LNCaP clone FGC (cell line): Measurements from ENCODE around the gene IRF9.

ENCODE experiments used
- DNase-seq: peaks from one replicate; pipeline ENCODE4 v3.0.0-alpha.2; 2011; ENCODE audit warnings: low read depth
- H3K4me3 ChIP-seq: 2 replicates; pipeline ENCODE4 v1.5.1; 2011; ENCODE audit warnings: mild to moderate bottlenecking, low read depth, low read length, control low read depth
- TF ChIP-seq, protein P1 (sequence below): IDR thresholded peaks from 2 replicates; pipeline ENCODE4 v1.5.1; 2012; ENCODE audit warnings: mild to moderate bottlenecking; ENCODE audit not compliant: control insufficient read depth, insufficient read depth; ENCODE audit errors: extremely low read depth

Gene IRF9

DNA sequence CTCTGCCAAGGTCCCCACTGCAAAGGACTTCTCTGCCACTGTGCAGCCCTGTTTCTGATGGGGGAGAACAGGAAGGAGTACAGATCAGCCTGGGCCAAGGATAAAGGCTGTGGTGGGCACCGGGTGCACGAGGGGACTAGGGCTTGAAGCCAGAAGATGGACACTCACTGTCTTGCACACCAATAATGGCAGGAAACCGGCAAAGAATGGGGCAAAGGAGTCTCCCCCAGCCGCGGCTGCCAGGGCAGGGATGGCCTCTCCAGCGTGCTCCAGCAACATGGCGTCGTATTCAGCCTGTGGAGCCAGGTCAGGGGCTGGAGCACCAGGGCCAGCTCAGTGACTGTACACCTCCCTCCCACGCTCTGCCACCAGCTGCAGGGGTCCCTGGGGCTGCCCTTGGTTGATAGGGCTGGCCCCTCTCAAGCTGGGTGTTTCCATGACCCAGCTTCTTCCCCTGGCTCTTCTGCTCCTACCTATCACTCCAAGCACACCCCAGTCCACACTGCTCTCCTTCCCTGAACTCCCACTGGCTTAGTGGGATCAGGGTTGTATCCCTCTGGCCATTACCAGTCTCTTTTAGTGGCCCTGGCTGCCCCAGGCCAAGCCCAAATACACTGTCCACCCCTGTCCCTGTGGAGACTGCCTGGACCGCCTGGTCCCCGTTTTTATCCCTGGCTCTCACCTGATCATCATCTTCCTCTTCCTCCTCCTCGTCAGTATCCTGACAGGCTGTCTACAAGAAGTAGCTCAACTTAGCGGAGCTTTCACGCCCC, 21.2 kb downstream of the IRF9 start:
- no peak overlapping the region for H3K4me3 ChIP-seq
- TF ChIP-seq, protein P1, sequence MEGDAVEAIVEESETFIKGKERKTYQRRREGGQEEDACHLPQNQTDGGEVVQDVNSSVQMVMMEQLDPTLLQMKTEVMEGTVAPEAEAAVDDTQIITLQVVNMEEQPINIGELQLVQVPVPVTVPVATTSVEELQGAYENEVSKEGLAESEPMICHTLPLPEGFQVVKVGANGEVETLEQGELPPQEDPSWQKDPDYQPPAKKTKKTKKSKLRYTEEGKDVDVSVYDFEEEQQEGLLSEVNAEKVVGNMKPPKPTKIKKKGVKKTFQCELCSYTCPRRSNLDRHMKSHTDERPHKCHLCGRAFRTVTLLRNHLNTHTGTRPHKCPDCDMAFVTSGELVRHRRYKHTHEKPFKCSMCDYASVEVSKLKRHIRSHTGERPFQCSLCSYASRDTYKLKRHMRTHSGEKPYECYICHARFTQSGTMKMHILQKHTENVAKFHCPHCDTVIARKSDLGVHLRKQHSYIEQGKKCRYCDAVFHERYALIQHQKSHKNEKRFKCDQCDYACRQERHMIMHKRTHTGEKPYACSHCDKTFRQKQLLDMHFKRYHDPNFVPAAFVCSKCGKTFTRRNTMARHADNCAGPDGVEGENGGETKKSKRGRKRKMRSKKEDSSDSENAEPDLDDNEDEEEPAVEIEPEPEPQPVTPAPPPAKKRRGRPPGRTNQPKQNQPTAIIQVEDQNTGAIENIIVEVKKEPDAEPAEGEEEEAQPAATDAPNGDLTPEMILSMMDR, result no peak
- DNase-seq, result no peak

DNA sequence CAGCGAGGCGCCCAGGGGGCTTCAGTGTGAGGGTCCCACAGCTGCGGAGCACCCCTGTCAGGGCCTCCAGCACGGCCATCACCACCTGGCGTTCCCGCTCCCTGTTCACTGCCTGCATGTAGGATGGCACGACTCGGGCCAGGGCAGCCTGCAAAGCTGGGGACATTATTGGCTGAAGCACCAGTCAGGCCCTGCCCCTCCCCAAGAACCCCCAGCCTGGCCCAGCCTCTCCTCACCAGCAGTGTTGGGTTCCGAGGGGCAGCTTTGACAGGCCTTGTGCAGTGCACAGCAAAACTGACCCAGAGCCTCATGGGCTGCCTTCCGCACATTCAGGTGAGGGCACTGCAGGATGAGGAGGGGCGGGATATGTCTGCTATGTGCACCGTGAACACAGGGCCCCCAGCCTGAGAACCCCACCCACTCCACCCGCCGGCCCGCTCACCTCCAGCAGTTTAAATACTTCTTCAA, 22.0 kb downstream of the IRF9 start:
- no peak overlapping the region for H3K4me3 ChIP-seq
- DNase-seq, result no peak
- TF ChIP-seq, protein P1, result no peak

DNA sequence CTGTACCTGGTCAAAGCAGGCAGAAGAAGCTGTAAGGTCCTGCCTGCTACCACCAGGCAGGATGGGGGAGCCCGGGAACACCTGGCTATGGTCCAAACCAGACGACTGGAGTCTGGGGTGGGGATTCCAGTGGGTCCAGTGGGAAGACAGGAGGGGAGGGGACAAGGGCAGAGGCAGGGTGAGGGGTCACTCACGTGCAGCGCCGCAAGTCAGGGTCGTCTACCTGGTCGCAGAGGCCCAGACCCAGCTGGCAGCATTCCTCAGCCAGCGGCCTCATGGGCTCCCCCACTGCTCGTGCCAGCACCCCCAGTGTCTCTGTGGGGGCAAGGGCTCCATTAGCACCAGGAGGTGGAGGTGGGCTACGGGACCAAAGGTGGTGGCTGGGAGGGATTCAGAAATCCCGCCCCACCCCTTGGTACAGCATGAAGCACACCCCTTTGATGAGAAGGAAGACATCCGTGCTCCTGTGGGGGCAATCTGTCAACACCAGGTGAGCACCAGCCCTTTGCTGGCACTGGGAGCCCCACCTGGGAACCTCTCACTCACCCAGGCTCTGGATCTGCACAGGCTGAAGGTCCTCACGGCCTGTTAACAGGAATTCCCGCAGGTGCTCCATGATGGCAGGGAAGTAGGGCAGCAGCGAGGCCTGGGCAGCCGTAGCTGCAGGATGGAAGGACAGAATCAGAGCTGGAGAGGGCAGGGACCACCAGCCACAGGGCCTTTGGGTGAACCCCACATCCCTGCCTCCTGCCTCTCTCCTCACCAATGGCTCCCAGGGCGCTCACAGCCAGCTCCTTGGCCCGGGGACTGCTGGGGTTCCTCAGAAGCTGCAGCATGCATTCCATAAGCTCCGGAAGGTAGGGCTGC, 23.3 kb downstream of the IRF9 start:
- DNase-seq, result no peak
- TF ChIP-seq, protein P1, result no peak
- H3K4me3 ChIP-seq, result no peak overlapping the region

DNA sequence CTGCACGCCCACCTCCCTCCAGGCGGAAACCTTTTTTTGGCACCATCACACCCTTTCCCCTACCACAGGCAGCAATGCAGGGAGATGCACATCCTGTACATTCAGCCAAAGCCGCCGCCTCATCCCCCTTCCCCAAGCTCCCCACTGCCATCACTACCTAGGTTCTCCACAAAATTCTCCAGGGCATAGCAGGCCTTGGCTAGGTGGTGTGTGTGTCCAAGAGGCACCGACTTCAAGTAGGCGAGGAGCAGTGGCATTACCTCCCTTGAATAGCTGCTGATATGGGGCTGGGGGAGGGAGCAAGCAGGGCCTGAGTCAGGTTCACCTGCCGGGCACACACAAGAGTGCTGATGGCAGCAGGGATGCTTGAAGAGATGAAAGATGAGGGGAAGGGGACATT, 24.0 kb downstream of the IRF9 start:
- DNase-seq, result no peak
- no peak overlapping the region for H3K4me3 ChIP-seq
- TF ChIP-seq, protein P1, result no peak

DNA sequence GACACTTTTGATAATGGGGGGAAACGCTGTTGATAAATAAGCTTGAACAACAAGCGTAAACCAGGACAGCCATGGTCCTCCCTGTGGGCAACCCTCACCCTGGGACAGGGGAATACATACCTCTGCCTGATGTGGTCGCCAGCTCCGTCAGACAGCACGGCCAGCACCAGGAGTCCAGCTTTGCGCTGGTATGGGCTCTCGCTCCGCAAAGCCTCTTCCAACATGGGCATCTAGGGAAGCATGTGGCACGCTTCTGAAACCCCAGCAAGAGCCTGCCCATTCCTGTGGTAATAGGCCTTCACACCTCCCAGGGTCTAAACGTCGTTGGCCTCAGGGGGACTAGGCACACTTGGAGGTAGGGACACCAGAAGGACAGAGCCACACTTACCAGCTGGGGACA, 24.7 kb downstream of the IRF9 start:
- TF ChIP-seq, protein P1, result no peak
- DNase-seq, result no peak
- no peak overlapping the region for H3K4me3 ChIP-seq

DNA sequence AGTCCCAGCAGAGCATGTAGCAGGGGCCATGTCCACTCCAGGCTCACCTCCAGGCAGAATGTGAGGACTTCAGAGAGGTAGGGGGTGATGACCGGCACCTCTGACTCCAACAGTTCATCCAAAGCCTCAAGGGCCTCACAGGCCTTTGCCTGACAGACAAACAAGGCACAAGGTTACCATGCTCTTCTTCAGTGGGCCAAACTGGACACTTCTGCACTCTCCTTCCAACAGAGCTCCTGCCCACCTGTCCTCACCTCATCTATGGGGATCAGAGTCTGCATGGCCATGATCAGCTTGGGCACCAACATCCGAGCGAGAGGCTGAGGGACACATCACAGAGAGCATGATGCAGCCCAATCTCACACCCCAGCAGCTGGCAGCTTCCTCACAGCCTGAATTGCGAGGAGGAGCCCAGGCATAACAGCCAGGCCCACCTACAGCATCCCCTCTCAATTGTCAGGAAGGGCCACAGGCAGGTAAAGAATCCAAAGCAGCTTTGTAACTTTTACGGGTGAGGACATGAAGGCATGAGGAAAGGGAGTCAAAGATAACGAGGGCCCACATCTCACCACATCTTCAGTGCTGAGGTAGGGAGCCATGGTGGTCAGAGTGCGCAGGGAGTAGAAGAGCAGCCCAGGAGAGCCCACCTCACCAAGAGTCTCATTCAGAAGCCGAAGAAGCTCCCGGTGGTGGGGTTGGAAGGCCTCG, 25.9 kb downstream of the IRF9 start:
- DNase-seq, result no peak
- no peak overlapping the region for H3K4me3 ChIP-seq
- TF ChIP-seq, protein P1, result no peak
